NCI-H1694 (cell line): ENCODE data around the gene CALCR.
A peak's percentile ranks its signal among the peaks of the same experiment; 100 is the strongest.
"Not testable (repeated sequence)": the region's sequence is repeated elsewhere in the genome, so short reads cannot be mapped to it uniquely, and the experiment has no call there.

ENCODE experiments used
- DNase-seq: peaks from one replicate; lab custom pipeline; 2025; lab: John Stamatoyannopoulos, UW

Gene CALCR

DNA sequence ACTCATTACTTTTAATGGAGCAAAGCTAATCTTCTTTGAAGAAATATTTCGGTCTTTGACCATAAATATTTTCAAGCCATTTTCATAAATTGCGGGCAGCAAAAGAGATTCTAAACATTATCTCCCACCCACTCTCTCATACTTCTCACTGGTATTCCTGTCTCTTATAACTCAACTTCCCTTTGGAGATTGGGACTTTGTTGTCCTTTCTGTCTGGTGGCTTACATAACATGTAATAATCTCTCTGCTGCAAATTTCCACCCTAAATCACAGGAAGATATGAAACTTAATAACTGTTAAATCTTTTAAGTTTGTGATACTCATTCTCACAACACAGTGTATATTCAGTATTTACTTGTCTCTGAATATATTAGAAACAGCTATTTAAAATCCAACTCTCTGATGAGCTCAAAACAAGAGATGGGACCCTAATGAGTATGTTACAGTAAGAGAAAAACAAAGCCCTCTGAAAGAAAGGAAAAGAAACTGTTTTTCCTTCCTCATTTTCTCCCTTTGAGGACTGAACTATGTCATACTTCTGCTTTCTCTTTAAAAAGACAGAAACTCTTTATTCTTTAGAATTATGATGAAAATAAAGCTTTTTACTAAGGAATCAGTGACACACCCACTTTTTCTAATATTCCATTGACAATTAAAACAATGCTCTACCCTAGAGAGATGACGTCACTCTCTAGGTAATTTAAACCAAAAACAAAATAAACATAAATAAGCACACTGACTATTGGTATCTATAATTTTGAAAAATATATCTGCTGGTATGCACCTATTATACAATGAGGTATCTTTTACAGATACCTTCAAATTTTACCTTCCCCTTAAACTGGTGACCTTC is 14.7 kb downstream of the CALCR start:
- no peak for DNase-seq

DNA sequence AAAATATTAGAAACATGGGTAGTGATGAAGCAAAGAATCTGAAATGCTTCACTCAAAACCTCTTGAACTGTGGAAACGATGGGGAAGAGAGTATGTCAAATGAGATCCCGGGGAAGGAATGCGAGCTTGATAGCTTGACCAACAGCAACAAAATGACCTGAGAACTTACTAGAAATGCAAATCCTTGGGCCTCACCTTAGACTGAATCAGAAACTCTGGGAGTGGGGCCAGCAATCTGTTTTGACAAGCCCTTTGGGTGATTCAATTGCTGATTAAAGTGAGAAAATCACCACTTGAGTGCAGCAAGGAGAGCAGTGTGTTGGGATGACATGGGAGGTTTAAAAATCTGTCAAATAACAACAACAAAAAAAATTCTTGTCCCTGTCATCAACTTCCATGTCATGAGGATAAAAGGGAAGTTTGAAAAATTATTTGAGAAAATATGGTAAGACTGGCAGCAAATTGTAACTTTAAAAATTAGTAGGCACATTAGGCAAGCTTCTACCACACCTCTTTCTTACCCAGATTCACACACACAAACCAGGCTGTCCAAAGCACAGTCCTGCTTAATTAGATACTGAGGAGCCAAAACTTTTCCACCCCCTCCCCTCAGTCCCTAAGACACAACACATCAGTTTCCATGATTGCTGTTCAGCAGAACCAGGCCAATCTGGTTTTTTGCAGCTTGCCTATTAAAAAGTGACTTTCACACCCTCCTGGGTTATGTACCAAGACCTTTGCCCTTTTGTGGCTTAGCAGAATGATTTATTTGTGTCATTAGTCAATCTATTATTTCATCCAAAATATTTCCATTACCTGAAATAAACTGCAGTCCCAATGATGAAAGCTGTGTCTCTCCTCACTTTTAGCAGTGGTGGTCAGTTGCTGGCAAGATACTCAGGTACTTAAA is 15.6 kb downstream of the CALCR start:
- DNase-seq, result no peak

DNA sequence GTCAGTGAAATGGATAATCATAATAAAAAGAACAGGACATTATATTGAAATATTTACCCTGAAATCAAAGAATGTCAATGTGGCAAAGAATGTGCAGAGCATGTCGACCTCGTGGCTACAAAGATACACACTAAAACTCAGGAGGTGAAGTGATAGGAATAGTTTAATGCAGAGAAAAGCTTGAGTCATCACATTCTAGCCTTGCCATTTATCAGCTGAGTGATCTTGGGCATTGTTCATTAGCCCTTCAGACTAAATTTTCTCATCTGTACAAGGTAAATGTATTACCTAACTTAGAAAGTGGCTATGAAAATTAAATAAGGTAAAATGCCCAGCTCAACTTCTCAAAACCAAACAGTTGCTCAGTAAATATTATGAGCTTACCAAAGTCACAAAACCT is 22.6 kb downstream of the CALCR start:
- no peak for DNase-seq

DNA sequence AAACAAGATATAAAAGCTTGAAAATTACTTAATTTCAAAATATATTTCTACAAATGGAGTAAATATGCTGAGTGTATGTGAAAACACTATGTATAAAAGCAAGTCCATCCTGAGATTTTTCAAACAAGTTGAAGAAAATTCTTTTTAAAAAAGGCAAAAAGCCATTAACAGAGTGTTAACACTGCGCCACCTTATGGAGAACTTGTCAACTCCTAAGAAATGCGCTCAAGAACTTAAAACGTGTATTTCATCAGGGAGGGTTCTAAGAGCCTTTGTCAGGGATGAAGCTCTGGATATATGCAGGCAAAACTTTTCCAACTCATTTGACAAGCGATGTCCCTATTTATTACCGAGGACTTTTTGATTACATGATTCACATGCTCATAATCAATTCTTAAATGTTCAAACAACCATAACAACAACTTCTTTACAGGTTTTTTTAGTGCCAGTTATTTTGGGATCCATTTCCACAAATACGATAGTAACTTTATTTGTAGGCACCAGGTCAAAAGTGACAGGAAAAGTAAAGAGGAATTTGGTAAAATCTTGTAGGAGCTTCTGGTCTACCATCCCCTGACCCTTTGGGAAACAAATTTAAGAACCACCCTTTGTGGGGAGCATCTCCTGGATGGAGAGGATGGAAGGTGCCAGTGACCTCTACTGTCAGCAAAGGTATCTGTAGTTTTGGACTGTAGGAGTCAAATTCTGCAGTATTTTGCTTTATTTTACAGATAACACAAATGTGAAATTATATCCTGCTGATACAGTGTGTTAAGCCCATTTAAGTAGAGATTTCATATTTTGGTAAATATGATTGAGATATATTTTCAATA is 23.2 kb downstream of the CALCR start:
- peak; percentile 51 for DNase-seq

DNA sequence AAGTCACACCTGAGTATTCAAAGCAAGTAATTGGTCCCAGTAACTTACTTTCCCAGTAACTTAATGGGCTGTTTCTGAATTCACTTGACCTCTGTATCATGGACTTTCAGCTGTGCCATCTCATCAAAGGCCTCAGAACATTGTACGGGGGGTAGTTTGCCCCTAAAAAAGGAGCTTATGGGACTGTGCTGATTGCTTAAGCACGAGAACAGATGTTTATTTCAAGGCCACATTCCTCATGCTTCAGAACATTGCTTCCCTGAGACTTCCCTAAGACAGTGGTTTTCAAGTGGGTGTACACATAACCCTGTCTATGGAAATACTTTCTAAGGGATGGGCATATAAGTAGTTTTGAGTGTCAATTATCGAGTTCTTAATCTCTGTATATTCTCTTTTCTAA is 26.8 kb downstream of the CALCR start:
- no peak for DNase-seq

DNA sequence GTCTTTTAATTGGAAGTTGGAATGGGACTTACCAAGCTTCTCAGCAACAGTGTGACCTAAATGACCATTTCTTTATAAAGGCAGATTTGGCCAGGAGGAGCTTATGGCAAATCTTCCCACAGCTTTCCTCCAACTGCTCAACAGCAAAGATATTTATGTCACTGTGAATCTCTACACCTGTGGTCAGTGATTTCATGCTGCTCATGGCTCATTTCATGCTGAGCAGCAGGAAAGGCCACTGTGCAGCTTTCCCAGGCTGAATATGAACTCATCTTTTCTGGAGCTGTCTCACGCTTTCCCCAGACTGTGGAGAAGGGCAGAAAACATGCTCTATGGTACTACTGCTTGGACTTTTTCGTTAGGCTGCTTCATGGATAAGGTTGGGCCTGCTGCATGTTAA is 29.8 kb downstream of the CALCR start:
- DNase-seq, result no peak

DNA sequence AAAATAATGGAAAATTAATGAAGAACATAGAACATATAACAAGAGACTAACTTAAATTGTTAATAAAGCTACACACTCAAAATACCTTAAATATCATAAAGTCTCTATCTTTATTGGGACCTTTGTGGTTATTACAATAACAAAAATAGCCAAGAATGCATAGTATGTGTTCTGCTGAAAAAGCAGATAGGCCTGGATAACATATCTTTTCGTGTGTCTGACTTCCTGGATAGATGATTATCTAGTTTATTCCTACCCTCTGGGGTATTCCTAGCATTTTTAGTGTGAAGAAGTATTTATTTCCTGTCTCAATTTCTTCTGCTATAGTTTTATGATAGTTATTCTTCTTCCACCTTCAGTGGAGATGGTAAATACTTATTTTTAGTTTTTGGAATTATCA is 36.5 kb downstream of the CALCR start:
- DNase-seq, result no peak

DNA sequence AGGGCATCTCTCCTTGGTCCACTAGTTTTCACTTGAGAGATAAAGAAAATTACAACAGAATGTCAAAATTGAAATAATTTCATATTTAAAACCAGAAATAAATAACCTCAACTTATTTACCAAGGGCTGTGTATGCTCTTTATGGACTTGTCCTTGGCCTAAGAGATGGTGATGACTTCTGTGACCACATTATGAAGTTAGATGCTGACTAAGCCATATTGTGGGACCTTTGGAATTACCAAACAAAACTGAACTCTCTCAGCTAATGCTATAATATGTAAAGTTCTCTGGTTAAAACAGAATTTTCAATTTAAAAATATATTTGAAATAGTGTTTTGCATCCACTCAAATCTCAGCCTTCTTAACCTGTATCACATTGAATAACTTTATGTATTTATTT is 38.9 kb downstream of the CALCR start:
- DNase-seq, result no peak

DNA sequence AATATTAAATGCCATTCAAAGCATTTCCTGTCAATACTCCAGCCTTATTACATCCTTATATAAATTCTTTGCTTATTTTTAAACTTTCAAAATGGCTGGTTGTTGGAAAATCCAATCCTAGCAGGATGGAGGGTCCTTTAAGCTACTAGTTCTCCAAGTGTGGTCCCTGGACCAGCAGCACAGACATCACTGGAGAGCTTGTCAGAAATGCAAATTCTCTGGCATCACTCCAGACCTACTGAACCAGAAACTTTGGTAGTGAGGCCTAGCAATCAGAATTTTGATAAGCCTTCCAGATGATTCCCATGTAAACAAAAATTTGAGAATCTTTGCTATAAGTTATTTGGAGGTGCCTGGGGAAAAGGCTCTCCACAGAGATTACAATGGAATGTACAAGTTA is 43.8 kb downstream of the CALCR start:
- peak; percentile 89 for DNase-seq

DNA sequence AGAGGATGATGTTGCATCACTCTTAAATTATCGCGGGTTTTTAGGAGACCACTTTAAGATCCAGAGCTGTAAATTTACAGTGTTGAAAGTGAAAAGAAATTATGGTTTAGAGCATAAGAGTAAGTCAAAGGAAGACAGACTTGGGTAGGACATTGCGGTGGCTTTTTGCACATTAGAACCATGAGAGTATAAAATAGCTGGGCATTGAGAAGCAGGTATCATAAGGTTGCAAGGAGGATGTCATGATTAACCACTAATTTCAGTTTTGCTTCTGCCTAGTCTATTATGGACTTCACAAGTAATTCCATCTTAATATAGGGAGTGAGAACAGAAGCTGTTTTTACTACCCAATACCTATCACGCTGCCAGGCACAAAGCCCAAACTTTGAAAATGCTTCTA is 57.7 kb downstream of the CALCR start:
- no peak for DNase-seq

DNA sequence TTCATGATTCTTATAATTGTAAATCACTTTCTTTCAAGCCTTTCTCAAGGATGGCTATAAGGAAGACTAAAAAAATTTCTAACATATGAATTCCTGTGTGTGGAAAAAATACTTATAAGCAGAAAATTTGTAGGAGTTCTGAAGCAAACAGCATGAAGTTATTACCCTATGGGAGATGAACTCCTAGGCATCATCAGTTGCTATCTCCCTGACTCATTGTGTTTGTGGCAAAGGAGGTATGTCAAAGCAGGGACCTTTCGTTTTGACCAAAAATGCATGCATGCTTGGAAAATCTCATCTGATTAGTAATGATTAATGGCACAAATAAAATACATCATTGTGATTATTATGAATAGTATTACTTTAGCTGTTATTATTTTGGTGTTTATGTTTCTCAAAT is 59.4 kb downstream of the CALCR start:
- no peak for DNase-seq

DNA sequence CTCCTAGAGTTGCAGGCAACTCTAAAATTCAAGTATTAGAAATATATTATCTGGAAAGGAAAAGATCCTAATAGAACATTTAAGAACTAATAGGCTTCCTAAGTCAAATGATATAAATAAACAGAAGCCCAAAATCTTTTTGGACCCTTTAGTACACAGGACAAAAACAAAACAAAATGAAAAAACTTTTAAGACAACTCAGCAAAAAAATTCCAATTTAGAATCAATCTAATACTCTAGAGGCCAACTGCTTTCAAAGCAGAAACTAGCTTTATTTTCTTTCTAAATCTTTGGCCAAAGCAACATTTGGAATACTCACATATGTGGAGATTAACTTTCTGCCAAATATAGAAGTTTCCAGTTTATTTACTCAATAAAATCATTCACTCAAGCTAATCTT is 65.2 kb downstream of the CALCR start:
- no peak for DNase-seq

DNA sequence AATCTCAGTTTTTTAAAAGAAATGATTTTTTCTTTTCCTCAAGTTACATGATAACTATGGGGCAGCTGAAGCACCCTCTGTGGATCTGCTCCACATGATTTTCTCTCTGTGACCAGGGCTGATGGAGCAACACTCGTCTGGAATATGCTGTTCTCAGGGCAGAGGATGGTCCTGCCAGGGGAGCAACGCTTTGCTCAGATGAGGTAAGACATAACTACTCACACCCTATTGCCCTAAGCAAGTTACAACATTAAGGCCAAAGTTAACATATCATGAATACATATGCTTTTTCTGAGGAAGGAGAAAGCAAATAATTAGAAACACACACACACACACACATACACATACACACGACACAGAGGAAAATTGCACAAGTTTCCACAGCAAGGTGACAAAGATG is 71.4 kb downstream of the CALCR start:
- DNase-seq, result no peak

DNA sequence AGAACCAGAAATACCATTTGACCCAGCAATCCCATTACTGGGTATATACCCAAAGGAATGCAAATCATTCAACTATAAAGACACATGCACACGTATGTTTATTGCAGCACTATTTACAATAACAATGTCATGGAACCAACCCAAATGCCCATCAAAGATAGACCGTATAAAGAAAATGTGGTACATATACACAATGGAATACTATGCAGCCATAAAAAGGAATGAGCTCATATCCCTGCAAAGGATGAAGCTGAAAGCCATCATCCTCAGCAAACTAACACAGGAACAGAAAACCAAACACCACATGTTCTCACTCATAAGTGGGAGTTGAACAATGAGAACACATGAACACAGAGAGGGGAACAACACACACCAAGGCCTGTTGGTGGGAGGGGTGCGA is 82.7 kb downstream of the CALCR start:
- not testable (repeated sequence) for DNase-seq

DNA sequence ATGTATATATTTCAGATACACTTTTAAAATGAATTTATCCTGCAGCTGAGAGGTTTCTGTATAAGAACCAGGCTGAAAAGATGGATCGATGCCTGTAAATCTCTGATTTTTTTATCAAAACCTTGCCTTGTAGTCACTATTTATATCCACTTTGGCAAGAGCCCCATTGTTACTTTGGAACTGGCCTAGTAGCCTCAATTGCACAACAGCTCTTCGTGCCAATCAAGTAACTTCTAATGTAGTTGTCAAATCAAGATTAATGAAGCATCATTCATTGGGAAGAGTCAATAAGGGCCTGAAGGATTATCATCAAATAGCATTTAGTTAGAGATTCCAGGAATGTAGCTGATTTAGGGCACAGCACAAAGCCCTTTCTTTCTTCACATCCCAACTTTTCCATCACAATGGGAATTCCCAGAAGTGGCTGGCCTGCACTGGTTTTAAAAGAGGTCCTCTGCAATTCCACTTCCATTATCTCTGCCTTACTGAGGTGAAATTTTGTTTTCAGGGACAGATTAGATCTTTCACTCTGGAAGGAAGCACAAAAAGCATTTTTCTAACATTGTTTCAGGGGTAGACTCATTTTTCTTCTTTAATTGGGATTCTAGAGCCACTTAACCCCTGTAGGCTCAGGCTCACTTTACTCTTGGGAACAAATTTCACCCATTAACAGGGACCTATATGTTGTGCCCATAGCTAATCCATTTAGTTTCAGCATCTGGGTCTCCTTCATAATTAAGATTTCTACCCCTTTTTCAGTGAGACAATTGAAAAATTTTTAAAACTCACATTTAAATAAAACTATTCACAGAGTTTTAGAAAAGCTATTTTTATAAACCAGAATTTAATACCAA is 97.8 kb downstream of the CALCR start:
- no peak for DNase-seq

DNA sequence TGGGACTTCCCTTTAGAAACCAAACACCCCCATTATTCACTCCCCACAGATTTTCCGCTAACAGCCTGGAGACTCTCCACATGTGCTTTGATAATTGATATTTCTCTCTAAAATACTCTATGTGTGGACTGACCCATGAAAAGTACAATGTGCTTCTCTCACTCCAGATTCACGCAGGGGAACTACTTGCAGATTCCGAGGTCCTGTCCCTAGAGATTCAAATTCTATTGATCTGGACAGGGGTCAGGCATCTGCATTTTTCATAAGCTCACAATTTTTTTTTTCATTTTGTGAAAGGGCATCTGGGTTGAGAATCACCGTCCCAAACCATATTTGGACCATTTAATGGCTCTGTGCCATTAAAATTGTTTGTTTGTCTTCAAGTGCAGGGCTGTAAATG is 98.7 kb downstream of the CALCR start:
- DNase-seq, result no peak

DNA sequence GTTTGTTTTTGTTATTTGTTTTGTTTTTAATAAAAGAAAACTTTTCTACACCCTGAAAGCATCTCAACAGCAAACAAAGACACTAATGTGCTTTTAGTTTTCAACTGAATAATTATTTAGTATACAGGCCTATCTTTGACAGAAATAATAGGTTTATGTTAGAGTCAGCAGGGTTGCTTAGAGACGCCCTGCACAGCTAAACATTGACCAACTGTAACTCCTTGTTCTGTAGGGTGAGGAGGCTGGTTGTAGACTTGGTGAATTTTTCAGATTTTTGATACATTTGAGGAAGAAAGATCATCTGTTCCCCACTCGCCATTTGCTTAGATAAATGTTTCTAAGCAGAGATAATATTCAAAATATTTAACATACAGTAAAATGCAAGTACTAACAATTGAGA is 103.1 kb downstream of the CALCR start:
- no peak for DNase-seq

DNA sequence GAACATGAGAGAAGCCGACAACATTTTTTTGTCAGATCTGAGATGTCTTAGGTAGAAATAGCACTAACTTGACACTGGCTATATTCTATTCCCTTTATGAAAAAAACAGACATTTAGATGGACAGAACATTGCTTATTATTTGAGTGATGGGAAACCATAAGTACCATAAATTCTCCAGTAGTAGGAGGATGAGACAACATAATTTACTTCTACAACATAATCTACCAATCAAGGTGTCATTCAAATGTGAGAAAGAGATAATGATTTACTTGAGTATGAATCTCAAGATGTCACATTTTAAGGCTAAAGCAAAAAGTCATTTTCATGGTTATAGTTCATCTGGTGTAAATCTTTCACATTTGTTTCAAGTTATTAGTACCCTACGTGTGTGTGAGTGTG is 110.8 kb downstream of the CALCR start:
- no peak for DNase-seq

DNA sequence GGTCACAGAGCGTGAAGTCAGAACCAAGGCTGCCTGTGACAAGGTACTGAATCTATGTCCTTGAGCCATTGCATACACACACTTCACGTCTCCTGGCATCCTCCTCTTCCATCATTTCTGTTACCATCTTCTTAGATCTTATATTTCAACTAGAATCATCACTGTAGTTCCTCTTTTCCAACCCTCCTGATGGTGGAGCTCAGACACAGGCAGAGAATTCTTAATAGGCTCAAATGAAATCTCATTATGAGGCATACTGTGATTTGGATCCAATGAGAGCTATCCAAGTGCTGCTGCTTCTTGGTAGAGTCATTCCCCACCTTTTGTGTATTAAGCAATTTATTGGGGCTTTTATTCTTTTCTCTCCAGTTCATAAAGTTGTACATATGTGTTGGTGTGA is 113.2 kb downstream of the CALCR start:
- DNase-seq, result peak; percentile 48

DNA sequence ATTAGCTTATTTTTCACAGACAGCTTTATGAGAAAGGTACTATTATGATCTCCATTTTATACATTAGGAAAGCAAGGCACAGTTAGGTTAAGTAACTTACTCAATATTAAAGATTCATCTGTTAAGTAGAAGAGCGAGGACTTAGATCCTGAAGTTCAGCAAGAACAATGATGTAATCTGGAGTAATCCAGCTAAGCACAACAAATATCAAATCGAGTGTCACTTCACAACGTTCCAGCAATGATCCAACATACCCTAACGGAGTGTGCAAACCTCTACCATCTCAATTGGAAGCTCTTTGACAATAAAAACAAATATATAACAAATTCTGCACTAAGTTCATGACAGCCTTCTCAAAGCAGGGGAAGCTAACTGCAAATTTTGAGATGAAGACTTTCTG is 121.3 kb downstream of the CALCR start:
- DNase-seq, result no peak

DNA sequence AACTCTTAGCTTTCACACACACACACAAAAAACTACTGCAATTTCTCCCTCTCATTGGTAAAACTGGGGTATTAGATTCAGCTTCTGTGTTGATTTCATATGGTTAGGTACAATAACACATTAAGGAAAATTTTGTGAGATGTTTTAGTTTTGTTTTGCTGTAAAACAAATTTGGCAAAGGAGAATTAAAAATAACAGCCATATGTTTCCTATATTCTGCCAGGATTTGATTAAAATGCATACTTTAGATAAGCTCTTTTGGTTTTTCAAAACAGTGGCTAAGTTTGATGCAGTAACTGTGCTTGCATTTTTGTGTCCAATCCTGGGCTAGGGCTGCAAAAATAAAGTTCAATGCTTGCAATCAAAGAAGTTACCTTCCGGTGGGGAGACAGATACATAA is 126.3 kb downstream of the CALCR start:
- no peak for DNase-seq
